HG02623 (cell line): ENCODE measurements around the gene P2RY1.

ENCODE experiments used
- ATAC-seq: cut with Tn5 transposase; IDR thresholded peaks from one replicate; pipeline ENCODE4 v1.9.1; 2021; ENCODE audit warnings: moderate library complexity; ENCODE audit not compliant: unreplicated experiment

Gene P2RY1

GRCh38 chr3:152834776-152835600 is at the start of gene P2RY1:
Gene P2RY1, plus strand, starts transcription at chr3:152835131. Its CDS starts 652 bp downstream, at chr3:152835783.
- peak; percentile 77 for ATAC-seq

- no peak for ATAC-seq
Observed at GRCh38 chr3:152786977-152787681, 47.8 kb upstream of the P2RY1 start.

- ATAC-seq, result no peak
Observed at GRCh38 chr3:152790651-152791387, 44.1 kb upstream of the P2RY1 start.

GRCh38 chr3:152793969-152794368 is 41.0 kb upstream of the P2RY1 start:
- no peak for ATAC-seq

GRCh38 chr3:152797751-152798432 is 37.0 kb upstream of the P2RY1 start:
- ATAC-seq, result no peak

GRCh38 chr3:152811974-152812760 is 22.8 kb upstream of the P2RY1 start:
- ATAC-seq, result no peak

GRCh38 chr3:152817400-152817799 is 17.5 kb upstream of the P2RY1 start:
- no peak for ATAC-seq

- ATAC-seq, result no peak
Observed at GRCh38 chr3:152818027-152818426, 16.9 kb upstream of the P2RY1 start.

- ATAC-seq, result no peak
Observed at GRCh38 chr3:152823173-152823572, 11.8 kb upstream of the P2RY1 start.

- ATAC-seq, result no peak
Observed at GRCh38 chr3:152823781-152824180, 11.2 kb upstream of the P2RY1 start.

- no peak for ATAC-seq
Observed at GRCh38 chr3:152825566-152825965, 9.4 kb upstream of the P2RY1 start.

GRCh38 chr3:152826476-152826875 is 8.5 kb upstream of the P2RY1 start:
- ATAC-seq, result no peak

- ATAC-seq, result no peak
Observed at GRCh38 chr3:152827313-152827712, 7.6 kb upstream of the P2RY1 start.

- no peak for ATAC-seq
Observed at GRCh38 chr3:152828075-152828840, 6.7 kb upstream of the P2RY1 start.

GRCh38 chr3:152830245-152830644 is 4.7 kb upstream of the P2RY1 start:
- no peak for ATAC-seq

GRCh38 chr3:152832046-152832445 is 2.9 kb upstream of the P2RY1 start:
- no peak for ATAC-seq

- ATAC-seq, result no peak
Observed at GRCh38 chr3:152833089-152833488, 1.8 kb upstream of the P2RY1 start.

- no peak for ATAC-seq
Observed at GRCh38 chr3:152834191-152834775, 648 bp upstream of the P2RY1 start.

GRCh38 chr3:152835601-152836102 is 721 bp downstream of the P2RY1 start:
- ATAC-seq, result no peak
